ENCODE data around the gene STMN3. TPM values are rescaled to one million over a fixed set of nuclear protein-coding genes. Genes with fewer than 3 reads are reported as not detected.
A peak's percentile ranks its signal among the peaks of the same experiment; 100 is the strongest.

Gene STMN3
- total and polyA plus RNA-seq, 2 of the 8 experiments (the other 6 are each of a cell fraction or from before 2014, with no cell fraction given): 51.5 to 63.1 TPM

DNA sequence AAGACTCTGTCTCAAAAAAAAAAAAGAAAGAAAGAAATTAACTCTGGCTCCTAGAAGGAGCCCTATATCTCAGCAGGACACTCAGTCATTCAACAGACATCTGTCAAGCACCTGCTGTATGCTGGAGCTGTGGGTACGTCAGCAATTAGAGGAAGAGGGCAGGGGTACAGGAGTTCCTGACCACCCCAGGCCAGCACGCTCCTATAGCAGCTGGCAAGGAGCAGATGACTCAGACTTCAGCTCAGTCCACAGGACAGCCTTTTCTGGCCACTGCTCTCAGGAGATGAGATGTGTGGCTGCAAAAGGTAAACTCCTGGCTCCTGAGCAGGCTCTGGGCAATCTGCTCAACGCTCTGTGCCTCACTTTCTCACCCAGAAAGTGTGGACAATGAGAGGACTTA lies 3.2 kb upstream of the STMN3 start:
- no peak overlapping the region for H2BK5ac ChIP-seq (ENCODE audit: low read depth, low read length)
- H2BK120ac ChIP-seq (replicated peaks; ENCODE audit: low read depth, low read length): no peak overlapping the region
- no peak overlapping the region for H3K4me3 ChIP-seq (ENCODE audit: extremely low read depth in 1 of 4, insufficient read depth in 2 of 4, low read depth in 3 of 4, low read length in 4 of 4)
- H2BK12ac ChIP-seq (ENCODE audit: low read depth, low read length): peak overlapping the region; percentile 39; the same call in 1 of the 2 replicates
- H4K8ac ChIP-seq (ENCODE audit: extremely low read depth, insufficient read depth, low read length): no peak overlapping the region
- peaks cover 22% of the 10 kb centered on the region for H3K23me2 ChIP-seq (ENCODE audit: low read depth, low read length)
- H2AK5ac ChIP-seq (ENCODE audit: low read depth, low read length): peak overlapping the region; percentile 57; the same call in 1 of the 2 replicates
- H4K5ac ChIP-seq (ENCODE audit: insufficient read length, low read depth, low read length): no peak overlapping the region
- H3K56ac ChIP-seq (replicated peaks; ENCODE audit: insufficient read length, low read depth, low read length): no peak overlapping the region
- CTCF ChIA-PET (ENCODE audit: partially characterized antibody): no interaction called here
- H3K9me3 ChIP-seq (ENCODE audit: insufficient read depth in 2 of 2, low read depth in 1 of 2, low read length in 1 of 2): no peaks in the 10 kb centered on the region
- peaks cover 5 to 7% of the 10 kb centered on the region in 2 experiments for H4K20me1 ChIP-seq (replicated peaks in 1 of 2; ENCODE audit: control insufficient read depth in 1 of 2, insufficient read depth in 2 of 2, low read length in 2 of 2)
- H3K4ac ChIP-seq (replicated peaks; ENCODE audit: insufficient read length, low read depth, low read length): no peak overlapping the region
- H3K4me1 ChIP-seq (replicated peaks in 1 of 4; ENCODE audit: control insufficient read depth in 3 of 4, insufficient read depth in 4 of 4, low read length in 3 of 4): peaks cover 0 to 23% (median 16%) of the 10 kb centered on the region in 4 experiments; a peak in 6 of 7 replicates
- no peak for FAIRE-seq
- H3K36me3 ChIP-seq (ENCODE audit: control insufficient read depth in 2 of 4, insufficient read depth in 4 of 4, low read length in 3 of 4): no peaks in the 10 kb centered on the region; a peak in 1 of 8 replicates
- H3K18ac ChIP-seq (ENCODE audit: extremely low read depth, low read length): no peak overlapping the region
- no peak overlapping the region for H4K91ac ChIP-seq (replicated peaks; ENCODE audit: insufficient read length, low read length)
- H2BK20ac ChIP-seq (ENCODE audit: low read length): no peak overlapping the region
- H3K23ac ChIP-seq (ENCODE audit: insufficient read length): no peak overlapping the region
- H3K4me2 ChIP-seq (ENCODE audit: insufficient read depth in 1 of 2, low read depth in 2 of 2, low read length in 2 of 2): no peak overlapping the region
- H3K27me3 ChIP-seq (replicated peaks in 1 of 4; ENCODE audit: control insufficient read depth in 3 of 4, extremely low read depth in 1 of 4, insufficient read depth in 3 of 4, low read length in 3 of 4): peaks cover 0 to 2% (median 0%) of the 10 kb centered on the region in 4 experiments; a peak in 2 of 7 replicates
- POLR2A ChIA-PET (ENCODE audit: partially characterized antibody): interaction anchor here (1.2 kb wide), 1 partner anchor 87 kb away, joined by 3 read pairs; no protein-coding TSS in a partner anchor
- H2AFZ ChIP-seq (ENCODE audit: low read length): no peak overlapping the region
- no peak overlapping the region for H3K27ac ChIP-seq (ENCODE audit: low read depth, low read length)
- DNase-seq (ENCODE audit: low read depth in 1 of 2, low spot score in 2 of 2): no peak
- H2BK15ac ChIP-seq (ENCODE audit: low read length): no peak overlapping the region; the same call in 1 of the 2 replicates
- 87% methylated on average over 3 of the region's 3 CpGs; no CpG with 5 or more reads in 1 of the 2 experiments for WGBS, 2 experiments (ENCODE audit: extremely low coverage in 1 of 2, insufficient coverage in 1 of 2, insufficient read length in 1 of 2, insufficient replicate concordance in 2 of 2, low coverage in 1 of 2, low lambda C conversion rate in 2 of 2, missing lambda C conversion rate in 1 of 2)
- no peak overlapping the region for H3K14ac ChIP-seq (ENCODE audit: insufficient read length)
- H3K9ac ChIP-seq (replicated peaks in 1 of 4; ENCODE audit: extremely low read depth in 1 of 4, low read depth in 3 of 4, low read length in 3 of 4): no peak overlapping the region
- no peaks in the 10 kb centered on the region; the same call in 1 of the 2 replicates for H3K79me1 ChIP-seq (ENCODE audit: low read depth, low read length)
- peaks cover 0 to 9% of the 10 kb centered on the region in 2 experiments; a peak in 1 of 4 replicates for H3K79me2 ChIP-seq (ENCODE audit: control insufficient read depth in 1 of 2, insufficient read depth in 2 of 2, low read length in 2 of 2)
- TF ChIP-seq TCF12 (IDR thresholded peaks at IDR 0.05; ENCODE audit: low read depth, low read length) (no peak), YY1 (IDR thresholded peaks at IDR 0.05; ENCODE audit: low read depth, low read length) (no peak), NRF1 (IDR thresholded peaks at IDR 0.05; ENCODE audit: low read depth, low read length) (no peak), SIRT6 (IDR thresholded peaks at IDR 0.05; ENCODE audit: low read length) (no peak), GABPA (IDR thresholded peaks at IDR 0.05; ENCODE audit: borderline replicate concordance, insufficient read depth, low read length) (no peak), CHD2 (IDR thresholded peaks at IDR 0.05; ENCODE audit: low read length) (no peak), SP4 (IDR thresholded peaks at IDR 0.05; ENCODE audit: low read length) (no peak), ASH2L (IDR thresholded peaks at IDR 0.05; ENCODE audit: low read length) (no peak), SIX5 (IDR thresholded peaks at IDR 0.05; ENCODE audit: low read depth, low read length) (no peak), ZNF274 (IDR thresholded peaks at IDR 0.05; ENCODE audit: borderline replicate concordance, extremely low read depth, low read length) (no peak), CTBP2 (IDR thresholded peaks at IDR 0.05; ENCODE audit: borderline replicate concordance, insufficient read depth, insufficient read length, low read length) (no peak), RAD21 (IDR thresholded peaks at IDR 0.05 in 1 of 2, conservative IDR thresholded peaks at IDR 0.05 in 1 of 2; ENCODE audit: low read depth in 2 of 2, low read length in 2 of 2) (no peak)
- TF ChIP-seq, protein P1, sequence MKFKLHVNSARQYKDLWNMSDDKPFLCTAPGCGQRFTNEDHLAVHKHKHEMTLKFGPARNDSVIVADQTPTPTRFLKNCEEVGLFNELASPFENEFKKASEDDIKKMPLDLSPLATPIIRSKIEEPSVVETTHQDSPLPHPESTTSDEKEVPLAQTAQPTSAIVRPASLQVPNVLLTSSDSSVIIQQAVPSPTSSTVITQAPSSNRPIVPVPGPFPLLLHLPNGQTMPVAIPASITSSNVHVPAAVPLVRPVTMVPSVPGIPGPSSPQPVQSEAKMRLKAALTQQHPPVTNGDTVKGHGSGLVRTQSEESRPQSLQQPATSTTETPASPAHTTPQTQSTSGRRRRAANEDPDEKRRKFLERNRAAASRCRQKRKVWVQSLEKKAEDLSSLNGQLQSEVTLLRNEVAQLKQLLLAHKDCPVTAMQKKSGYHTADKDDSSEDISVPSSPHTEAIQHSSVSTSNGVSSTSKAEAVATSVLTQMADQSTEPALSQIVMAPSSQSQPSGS (IDR thresholded peaks at IDR 0.05; ENCODE audit: low read length): no peak

Measured in H1 (cell line).